CD14-positive monocyte (primary cell): Measurements from ENCODE around the gene BRF1. TPM values are rescaled to one million over a fixed set of nuclear protein-coding genes. Genes with fewer than 3 reads are reported as not detected.
A peak's percentile ranks its signal among the peaks of the same experiment; 100 is the strongest.

Experiments
- DNase-seq, 3 donors: peaks; one replicate each; pipeline ENCODE4 v3.0.0-alpha.2; 2011 to 2022
- H2AFZ ChIP-seq: 2 replicates; pipeline ENCODE4 v1.6.0; 2012; ENCODE audit warnings: mild to moderate bottlenecking, low read depth, low read length, inconsistent platforms; ENCODE audit not compliant: insufficient read depth, poor library complexity, severe bottlenecking
- H3K27ac ChIP-seq, 2 donors: 1 replicate in 1 of 2; 2 replicates in 1 of 2; pipeline ENCODE4 v1.5.1; 2012 to 2013; ENCODE audit warnings: low read length in 2 of 2, control low read depth in 1 of 2, inconsistent platforms in 1 of 2, low read depth in 1 of 2, mild to moderate bottlenecking in 1 of 2
- H3K27me3 ChIP-seq, 2 donors: one replicate each; pipeline versions ENCODE4 v1.6.0 to v1.6.1; 2011 to 2013; ENCODE audit warnings: low read length in 2 of 2; ENCODE audit not compliant: control insufficient read depth in 2 of 2, insufficient read depth in 2 of 2
- H3K36me3 ChIP-seq, 2 donors: replicated peaks in 1 of 2; 1 replicate in 1 of 2; 2 replicates in 1 of 2; pipeline versions ENCODE4 v1.5.1 to v1.6.1; 2012 to 2013; ENCODE audit warnings: low read length in 2 of 2, control low read depth in 1 of 2, inconsistent platforms in 1 of 2, mild to moderate bottlenecking in 1 of 2; ENCODE audit not compliant: insufficient read depth in 2 of 2, control insufficient read depth in 1 of 2
- H3K4me1 ChIP-seq, 2 donors: 1 replicate in 1 of 2; 2 replicates in 1 of 2; pipeline versions ENCODE4 v1.5.1 to v1.6.1; 2012 to 2013; ENCODE audit warnings: low read length in 2 of 2, control low read depth in 1 of 2, inconsistent platforms in 1 of 2, mild to moderate bottlenecking in 1 of 2, moderate library complexity in 1 of 2; ENCODE audit not compliant: insufficient read depth in 2 of 2, control insufficient read depth in 1 of 2
- H3K4me2 ChIP-seq: replicated peaks from 2 replicates; pipeline ENCODE3; 2012; ENCODE audit warnings: low read length, moderate library complexity, mild to moderate bottlenecking; ENCODE audit not compliant: poor library complexity, severe bottlenecking; ENCODE audit errors: extremely low read depth
- H3K4me3 ChIP-seq, 3 experiments: fragments of 200-600 bp in 1 of 3; sonication (generic) in 1 of 3; replicated peaks in 1 of 3; 1 replicate in 2 of 3; 2 replicates in 1 of 3; pipeline ENCODE4 v1.5.1; 2011 to 2013; ENCODE audit warnings: low read length in 3 of 3, mild to moderate bottlenecking in 3 of 3, control low read depth in 2 of 3, low read depth in 2 of 3, inconsistent platforms in 1 of 3, moderate library complexity in 1 of 3
- H3K79me2 ChIP-seq: 2 replicates; pipeline ENCODE4 v1.6.0; 2012; ENCODE audit warnings: mild to moderate bottlenecking, control low read depth, inconsistent platforms, low read length, moderate library complexity; ENCODE audit not compliant: insufficient read depth
- H3K9ac ChIP-seq: 2 replicates; pipeline ENCODE4 v1.6.0; 2017; ENCODE audit warnings: low read length, mild to moderate bottlenecking; ENCODE audit not compliant: insufficient read depth, poor library complexity, severe bottlenecking
- H3K9me3 ChIP-seq, 2 donors: replicated peaks in 1 of 2; 1 replicate in 1 of 2; 2 replicates in 1 of 2; pipeline versions ENCODE4 v1.5.1 to v1.6.1; 2012 to 2013; ENCODE audit warnings: low read length in 2 of 2, control low read depth in 1 of 2; ENCODE audit not compliant: control insufficient read depth in 1 of 2, insufficient read depth in 1 of 2
- H4K20me1 ChIP-seq: 2 replicates; pipeline ENCODE4 v1.6.0; 2012; ENCODE audit warnings: mild to moderate bottlenecking, low read length, control low read depth, moderate library complexity; ENCODE audit not compliant: insufficient read depth
- H3K27ac Mint-ChIP-seq, 7 donors: one replicate each; pipeline ENCODE4 v1.8.0; 2020; ENCODE audit warnings: mild to moderate bottlenecking in 7 of 7, mixed read lengths in 7 of 7, moderate library complexity in 6 of 7, inconsistent platforms in 2 of 7
- H3K27me3 Mint-ChIP-seq, 3 donors: one replicate each; pipeline ENCODE4 v1.8.0; 2021 to 2022; ENCODE audit warnings: low read depth in 3 of 3, mild to moderate bottlenecking in 3 of 3, mixed read lengths in 3 of 3, moderate library complexity in 3 of 3, inconsistent platforms in 1 of 3
- H3K36me3 Mint-ChIP-seq, 2 donors: one replicate each; pipeline ENCODE4 v1.8.0; 2020; ENCODE audit warnings: mixed read lengths in 2 of 2, inconsistent platforms in 1 of 2, mild to moderate bottlenecking in 1 of 2
- H3K4me1 Mint-ChIP-seq: one replicate; pipeline ENCODE4 v1.8.0; 2020; ENCODE audit warnings: mild to moderate bottlenecking, mixed read lengths
- H3K4me3 Mint-ChIP-seq, 2 donors: one replicate each; pipeline ENCODE4 v1.8.0; 2020; ENCODE audit warnings: mild to moderate bottlenecking in 2 of 2, mixed read lengths in 2 of 2, moderate library complexity in 1 of 2
- H3K9me3 Mint-ChIP-seq, 7 donors: one replicate each; pipeline ENCODE4 v1.8.0; 2020 to 2022; ENCODE audit warnings: mixed read lengths in 7 of 7, mild to moderate bottlenecking in 6 of 7, moderate library complexity in 6 of 7, inconsistent platforms in 2 of 7
- WGBS: methylation state at CpG from one replicate; pipeline ENCODE4 v1.1.5; 2013; ENCODE audit warnings: missing lambda C conversion rate; ENCODE audit not compliant: insufficient coverage; 5-methylcytosine and 5-hydroxymethylcytosine counted together
- intact Hi-C, 2 donors: fragments of 100-400 bp; cut with micrococcal nuclease; formaldehyde crosslinking; loops; one replicate each; pipeline versions ENCODE4 v1.15.0 to v1.15.1; 2023
- polyA plus RNA-seq, 3 donors: library from polyadenylated mRNA; depleted of rRNA in 1 of 3; unstranded in 2 of 3; stranded (reverse) in 1 of 3; fragments of 300-500 nt in 2 of 3; fragments of >200 nt in 1 of 3; fragmentation: Illumina TruSeq in 2 of 3; gene quantifications; 1 replicate in 2 of 3; 2 replicates in 1 of 3; pipeline ENCODE4 v1.2.3, GENCODE V29; 2012 to 2021
- TF ChIP-seq, protein P1 (sequence below): fragments of 200-600 bp; IDR thresholded peaks from one replicate; pipeline ENCODE4 v1.8.0; 2022; ENCODE audit warnings: antibody characterized with exemption, mild to moderate bottlenecking

Gene BRF1
- polyA plus RNA-seq, 3 donors, result 2.3 to 20.5 (median 2.5) TPM

DNA sequence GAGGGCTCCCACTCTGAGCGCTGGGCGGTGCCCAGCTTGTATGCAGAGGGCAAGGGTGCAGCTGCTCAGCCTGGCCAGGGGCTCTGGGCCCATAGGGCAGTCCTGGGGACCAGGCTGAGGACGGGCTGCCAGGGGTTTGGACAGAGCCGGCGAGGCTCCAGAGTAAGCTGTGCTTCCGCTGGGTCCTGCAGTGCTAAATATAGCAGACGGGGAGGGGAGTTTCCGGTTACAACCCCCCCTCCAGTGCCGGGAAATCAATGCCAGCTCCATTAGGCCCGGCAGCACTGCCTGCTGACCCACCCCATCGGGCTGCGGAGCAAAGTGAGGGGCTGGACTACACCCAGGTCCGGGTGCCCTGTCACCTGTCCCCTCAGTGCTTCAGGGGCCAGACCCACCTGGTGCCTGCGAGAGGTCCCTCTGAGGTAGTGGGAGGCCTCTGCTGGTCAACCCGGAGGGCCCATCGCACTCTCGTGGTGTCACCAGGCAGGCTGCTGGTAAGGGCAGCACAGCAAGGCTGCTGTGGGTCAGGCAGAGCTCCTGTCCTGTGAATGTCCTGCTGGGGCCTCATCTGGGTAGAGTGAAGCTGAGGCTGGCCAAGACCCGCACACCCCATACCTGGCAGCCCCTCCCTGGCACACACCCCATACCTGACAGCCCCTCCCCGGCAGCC lies 129.7 kb downstream of the BRF1 start:
- peaks cover 0 to 17% (median 4%) of the 10 kb centered on the region in 7 donors for H3K9me3 Mint-ChIP-seq
- Histone ChIP-seq H3K36me3 (no peaks in the 10 kb centered on the region), H3K79me2 (no peaks in the 10 kb centered on the region), H3K27ac (no peak overlapping the region), H3K27me3 (peaks cover 17 to 64% of the 10 kb centered on the region in 2 donors), H3K4me1 (peaks cover 9 to 18% of the 10 kb centered on the region in 2 donors), H3K4me2 (no peak overlapping the region), H4K20me1 (peaks cover 9% of the 10 kb centered on the region), H3K9ac (no peak overlapping the region), H2AFZ (no peak overlapping the region), H3K9me3 (no peaks in the 10 kb centered on the region), H3K4me3 (no peak overlapping the region)
- no peak for DNase-seq
- H3K4me3 Mint-ChIP-seq, result peak overlapping the region in 1 of 2 donors; percentile 15
- WGBS, result 23% methylated on average over 19 of the region's 19 CpGs
- H3K27me3 Mint-ChIP-seq, result peaks cover 55 to 90% (median 60%) of the 10 kb centered on the region in 3 donors
- TF ChIP-seq, protein P1, sequence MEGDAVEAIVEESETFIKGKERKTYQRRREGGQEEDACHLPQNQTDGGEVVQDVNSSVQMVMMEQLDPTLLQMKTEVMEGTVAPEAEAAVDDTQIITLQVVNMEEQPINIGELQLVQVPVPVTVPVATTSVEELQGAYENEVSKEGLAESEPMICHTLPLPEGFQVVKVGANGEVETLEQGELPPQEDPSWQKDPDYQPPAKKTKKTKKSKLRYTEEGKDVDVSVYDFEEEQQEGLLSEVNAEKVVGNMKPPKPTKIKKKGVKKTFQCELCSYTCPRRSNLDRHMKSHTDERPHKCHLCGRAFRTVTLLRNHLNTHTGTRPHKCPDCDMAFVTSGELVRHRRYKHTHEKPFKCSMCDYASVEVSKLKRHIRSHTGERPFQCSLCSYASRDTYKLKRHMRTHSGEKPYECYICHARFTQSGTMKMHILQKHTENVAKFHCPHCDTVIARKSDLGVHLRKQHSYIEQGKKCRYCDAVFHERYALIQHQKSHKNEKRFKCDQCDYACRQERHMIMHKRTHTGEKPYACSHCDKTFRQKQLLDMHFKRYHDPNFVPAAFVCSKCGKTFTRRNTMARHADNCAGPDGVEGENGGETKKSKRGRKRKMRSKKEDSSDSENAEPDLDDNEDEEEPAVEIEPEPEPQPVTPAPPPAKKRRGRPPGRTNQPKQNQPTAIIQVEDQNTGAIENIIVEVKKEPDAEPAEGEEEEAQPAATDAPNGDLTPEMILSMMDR, result no peak
- no peaks in the 10 kb centered on the region for H3K36me3 Mint-ChIP-seq
- peaks cover 14% of the 10 kb centered on the region for H3K4me1 Mint-ChIP-seq
- intact Hi-C loops, result no loop called here
- no peak overlapping the region for H3K27ac Mint-ChIP-seq

GRCh38 chr14:105169776-105170655 lies 130.8 kb downstream of the BRF1 start:
- peaks cover 52 to 87% (median 58%) of the 10 kb centered on the region in 3 donors for H3K27me3 Mint-ChIP-seq
- H3K9me3 ChIP-seq, result no peaks in the 10 kb centered on the region
- no peak overlapping the region for H3K4me2 ChIP-seq
- WGBS, result 77% methylated on average over 12 of the region's 22 CpGs
- H3K79me2 ChIP-seq, result no peaks in the 10 kb centered on the region
- intact Hi-C loops, result no loop called here
- TF ChIP-seq, protein P1, result no peak
- no peak overlapping the region for H2AFZ ChIP-seq
- peak overlapping the region in 1 of 2 donors; percentile 81 for H3K4me3 Mint-ChIP-seq
- no peak overlapping the region for H3K4me3 ChIP-seq
- no peak overlapping the region for H3K27ac ChIP-seq
- H3K27me3 ChIP-seq, result peaks cover 17 to 66% of the 10 kb centered on the region in 2 donors
- H3K36me3 ChIP-seq, result no peaks in the 10 kb centered on the region
- no peak overlapping the region for H3K27ac Mint-ChIP-seq
- peaks cover 12% of the 10 kb centered on the region for H3K4me1 Mint-ChIP-seq
- no peak overlapping the region for H3K9ac ChIP-seq
- no peaks in the 10 kb centered on the region for H3K36me3 Mint-ChIP-seq
- peaks cover 8 to 17% of the 10 kb centered on the region in 2 donors for H3K4me1 ChIP-seq
- H4K20me1 ChIP-seq, result peaks cover 9% of the 10 kb centered on the region
- peaks cover 0 to 17% (median 4%) of the 10 kb centered on the region in 7 donors for H3K9me3 Mint-ChIP-seq
- DNase-seq, result no peak
